ENCODE data around the gene DYRK1A.
A peak's percentile ranks its signal among the peaks of the same experiment; 100 is the strongest.

DYRK1A gene

GRCh38 chr21:37455504-37455911 lies 88.9 kb downstream of the DYRK1A start:
- H3K9ac ChIP-seq, result no peak overlapping the region
- H3K4me2 ChIP-seq, result peak overlapping the region in 2 of 11 experiments; percentile 18 to 19; a peak in 3 of 22 replicates
- peak overlapping the region in 1 of 11 experiments; percentile 48; a peak in 1 of 22 replicates for H3K27ac ChIP-seq
- peaks cover 10 to 48% (median 25%) of the 10 kb centered on the region in 11 experiments; a peak in 21 of 22 replicates for H3K36me3 ChIP-seq
- peaks cover 71 to 100% (median 95%) of the 10 kb centered on the region in 11 experiments for H4K20me1 ChIP-seq
- TF ChIP-seq Cebpa-rat (IDR thresholded peaks at IDR 0.05), result no peak
- H3K27me3 ChIP-seq, result no peaks in the 10 kb centered on the region
- peaks cover 0 to 3% (median 0%) of the 10 kb centered on the region in 11 experiments; a peak in 3 of 22 replicates for H3K9me3 ChIP-seq (replicated peaks in 1 of 11)
- no peak overlapping the region for H3K4me3 ChIP-seq
- peaks cover 50 to 76% (median 68%) of the 10 kb centered on the region in 10 experiments for H3K4me1 ChIP-seq

- no peak for TF ChIP-seq Cebpa-rat (IDR thresholded peaks at IDR 0.05)
- Histone ChIP-seq H3K4me3 (no peak overlapping the region), H3K4me2 (peak overlapping the region; percentile 14 to 71 (median 45)), H3K27me3 (no peaks in the 10 kb centered on the region), H3K36me3 (peaks cover 11 to 43% (median 21%) of the 10 kb centered on the region in 11 experiments; a peak in 21 of 22 replicates), H3K9me3 (replicated peaks in 1 of 11) (peaks cover 0 to 8% (median 0%) of the 10 kb centered on the region in 11 experiments; a peak in 4 of 22 replicates), H3K27ac (peak overlapping the region in 3 of 11 experiments; percentile 11 to 20 (median 14); a peak in 3 of 22 replicates), H4K20me1 (peaks cover 61 to 100% (median 98%) of the 10 kb centered on the region in 11 experiments), H3K4me1 (peaks cover 30 to 70% (median 59%) of the 10 kb centered on the region in 10 experiments), H3K9ac (no peak overlapping the region)
These were observed 92.2 kb downstream of the DYRK1A start for GRCh38 chr21:37458669-37459276.

- H3K4me3 ChIP-seq, result no peak overlapping the region
- peak overlapping the region in 5 of 11 experiments; percentile 8 to 71 (median 44); a peak in 5 of 22 replicates for H3K4me2 ChIP-seq
- TF ChIP-seq Cebpa-rat (IDR thresholded peaks at IDR 0.05), result no peak
- H3K27me3 ChIP-seq, result no peaks in the 10 kb centered on the region
- peaks cover 0 to 12% (median 3%) of the 10 kb centered on the region in 11 experiments; a peak in 6 of 22 replicates for H3K9me3 ChIP-seq (replicated peaks in 1 of 11)
- H3K36me3 ChIP-seq, result peaks cover 11 to 44% (median 27%) of the 10 kb centered on the region in 11 experiments; a peak in 21 of 22 replicates
- H3K4me1 ChIP-seq, result peaks cover 30 to 71% (median 59%) of the 10 kb centered on the region in 10 experiments
- H4K20me1 ChIP-seq, result peaks cover 62 to 100% (median 94%) of the 10 kb centered on the region in 11 experiments
- H3K9ac ChIP-seq, result no peak overlapping the region
- H3K27ac ChIP-seq, result 0 out of 22 replicates have a peak overlapping the region, but pooled peaks of 1 of the 11 experiments have one; percentile 20
These were observed 93.0 kb downstream of the DYRK1A start for GRCh38 chr21:37459575-37459974.

GRCh38 chr21:37460196-37460595 lies 93.6 kb downstream of the DYRK1A start:
- H3K4me1 ChIP-seq, result peaks cover 25 to 68% (median 60%) of the 10 kb centered on the region in 10 experiments

GRCh38 chr21:37461479-37461878 lies 94.9 kb downstream of the DYRK1A start:
- Histone ChIP-seq H4K20me1 (peaks cover 45 to 100% (median 76%) of the 10 kb centered on the region in 11 experiments), H3K36me3 (peaks cover 5 to 47% (median 26%) of the 10 kb centered on the region in 11 experiments; a peak in 20 of 22 replicates), H3K4me2 (peak overlapping the region in 8 of 11 experiments; percentile 3 to 27 (median 16); a peak in 10 of 22 replicates), H3K27ac (no peak overlapping the region), H3K9ac (peak overlapping the region in 1 of 11 experiments; percentile 18; a peak in 1 of 22 replicates), H3K27me3 (no peaks in the 10 kb centered on the region), H3K9me3 (replicated peaks in 1 of 11) (peaks cover 0 to 23% (median 13%) of the 10 kb centered on the region in 11 experiments; a peak in 14 of 22 replicates), H3K4me1 (peaks cover 28 to 74% (median 58%) of the 10 kb centered on the region in 10 experiments), H3K4me3 (no peak overlapping the region)
- no peak for TF ChIP-seq Cebpa-rat (IDR thresholded peaks at IDR 0.05)

More at GRCh38 chr21:37460196-37460595, 93.6 kb downstream of the DYRK1A start:
- H3K4me3 ChIP-seq, result no peak overlapping the region
- no peaks in the 10 kb centered on the region for H3K27me3 ChIP-seq
- H3K9me3 ChIP-seq (replicated peaks in 1 of 11), result peaks cover 0 to 17% (median 7%) of the 10 kb centered on the region in 11 experiments; a peak in 9 of 22 replicates
- H3K4me2 ChIP-seq, result peak overlapping the region in 4 of 11 experiments; percentile 3 to 26 (median 15); a peak in 2 of 22 replicates
- no peak overlapping the region for H3K27ac ChIP-seq
- peaks cover 58 to 100% (median 89%) of the 10 kb centered on the region in 11 experiments for H4K20me1 ChIP-seq
- peaks cover 11 to 50% (median 30%) of the 10 kb centered on the region in 11 experiments; a peak in 21 of 22 replicates for H3K36me3 ChIP-seq
- no peak for TF ChIP-seq Cebpa-rat (IDR thresholded peaks at IDR 0.05)
- H3K9ac ChIP-seq, result no peak overlapping the region

- H3K27ac ChIP-seq, result peak overlapping the region in 3 of 11 experiments; percentile 2 to 8 (median 4); a peak in 1 of 22 replicates
- TF ChIP-seq Cebpa-rat (IDR thresholded peaks at IDR 0.05), result no peak
- H3K9ac ChIP-seq, result no peak overlapping the region
- no peak overlapping the region for H3K4me3 ChIP-seq
- no peaks in the 10 kb centered on the region for H3K27me3 ChIP-seq
- peaks cover 4 to 48% (median 26%) of the 10 kb centered on the region in 11 experiments; a peak in 21 of 22 replicates for H3K36me3 ChIP-seq
- peaks cover 38 to 97% (median 68%) of the 10 kb centered on the region in 11 experiments for H4K20me1 ChIP-seq
- peaks cover 0 to 29% (median 20%) of the 10 kb centered on the region in 11 experiments; a peak in 18 of 22 replicates for H3K9me3 ChIP-seq (replicated peaks in 1 of 11)
- peak overlapping the region in 8 of 11 experiments; percentile 3 to 27 (median 12); a peak in 8 of 22 replicates for H3K4me2 ChIP-seq
- H3K4me1 ChIP-seq, result peaks cover 23 to 70% (median 53%) of the 10 kb centered on the region in 10 experiments
These were observed 95.7 kb downstream of the DYRK1A start for GRCh38 chr21:37462087-37462861.

GRCh38 chr21:37463083-37463801 lies 96.7 kb downstream of the DYRK1A start:
- peaks cover 0 to 38% (median 29%) of the 10 kb centered on the region in 11 experiments; a peak in 19 of 22 replicates for H3K9me3 ChIP-seq (replicated peaks in 1 of 11)
- H3K9ac ChIP-seq, result no peak overlapping the region
- peaks cover 15 to 60% (median 43%) of the 10 kb centered on the region in 10 experiments for H3K4me1 ChIP-seq
- H3K27ac ChIP-seq, result 0 out of 22 replicates have a peak overlapping the region, but pooled peaks of 1 of the 11 experiments have one; percentile 19
- peak overlapping the region in 2 of 11 experiments; percentile 15; a peak in 1 of 22 replicates for H3K4me2 ChIP-seq
- peaks cover 14 to 54% (median 32%) of the 10 kb centered on the region in 11 experiments for H3K36me3 ChIP-seq
- H3K4me3 ChIP-seq, result no peak overlapping the region
- H3K27me3 ChIP-seq, result no peaks in the 10 kb centered on the region
- no peak for TF ChIP-seq Cebpa-rat (IDR thresholded peaks at IDR 0.05)
- peaks cover 32 to 97% (median 58%) of the 10 kb centered on the region in 11 experiments for H4K20me1 ChIP-seq

- Histone ChIP-seq H3K4me1 (peaks cover 4 to 23% (median 16%) of the 10 kb centered on the region in 10 experiments; a peak in 15 of 20 replicates), H4K20me1 (peaks cover 27 to 96% (median 33%) of the 10 kb centered on the region in 11 experiments), H3K9ac (no peak overlapping the region), H3K36me3 (peaks cover 36 to 92% (median 69%) of the 10 kb centered on the region in 11 experiments), H3K27me3 (no peaks in the 10 kb centered on the region), H3K27ac (no peak overlapping the region), H3K9me3 (replicated peaks in 1 of 11) (peaks cover 8 to 69% (median 51%) of the 10 kb centered on the region in 11 experiments), H3K4me3 (no peak overlapping the region), H3K4me2 (no peak overlapping the region)
- TF ChIP-seq Cebpa-rat (IDR thresholded peaks at IDR 0.05), result no peak
These were observed 100.5 kb downstream of the DYRK1A start for GRCh38 chr21:37467082-37467481.
